GM19240 (cell line): ENCODE results near the gene INO80C.
"Not testable (repeated sequence)": the region's sequence is repeated elsewhere in the genome, so short reads cannot be mapped to it uniquely, and the experiment has no call there.

ENCODE experiments used
- DNase-seq: peaks from one replicate; pipeline ENCODE4 v3.0.0; 2011; ENCODE audit warnings: low spot score; ENCODE audit not compliant: insufficient read length

INO80C gene

GRCh38 chr18:35460736-35461161 is 37.0 kb downstream of the INO80C start:
- DNase-seq, result no peak

- no peak for DNase-seq
These were observed 37.8 kb downstream of the INO80C start for GRCh38 chr18:35459997-35460396.

- DNase-seq, result no peak
These were observed 38.9 kb downstream of the INO80C start for GRCh38 chr18:35458677-35459441.

- no peak for DNase-seq
These were observed 39.5 kb downstream of the INO80C start for GRCh38 chr18:35458271-35458670.

- DNase-seq, result no peak
These were observed 40.5 kb downstream of the INO80C start for GRCh38 chr18:35457140-35457704.

- no peak for DNase-seq
These were observed 41.6 kb downstream of the INO80C start for GRCh38 chr18:35455926-35456763.

- no peak for DNase-seq
These were observed 43.0 kb downstream of the INO80C start for GRCh38 chr18:35454803-35455202.

- DNase-seq, result not testable (repeated sequence)
These were observed 44.7 kb downstream of the INO80C start for GRCh38 chr18:35453065-35453464.

GRCh38 chr18:35451916-35452315 is 45.8 kb downstream of the INO80C start:
- no peak for DNase-seq

GRCh38 chr18:35451032-35451431 is 46.7 kb downstream of the INO80C start:
- no peak for DNase-seq

- DNase-seq, result no peak
These were observed 53.1 kb downstream of the INO80C start for GRCh38 chr18:35444636-35445035.

GRCh38 chr18:35443847-35444246 is 53.9 kb downstream of the INO80C start:
- no peak for DNase-seq

- no peak for DNase-seq
These were observed 54.3 kb downstream of the INO80C start for GRCh38 chr18:35443434-35443833.

- DNase-seq, result no peak
These were observed 55.1 kb downstream of the INO80C start for GRCh38 chr18:35442701-35443100.

- no peak for DNase-seq
These were observed 55.7 kb downstream of the INO80C start for GRCh38 chr18:35441857-35442595.

- DNase-seq, result no peak
These were observed 59.1 kb downstream of the INO80C start for GRCh38 chr18:35438480-35439234.

GRCh38 chr18:35437836-35438235 is 59.9 kb downstream of the INO80C start:
- no peak for DNase-seq

- DNase-seq, result no peak
These were observed 61.6 kb downstream of the INO80C start for GRCh38 chr18:35436076-35436649.

GRCh38 chr18:35435401-35435800 is 62.4 kb downstream of the INO80C start:
- DNase-seq, result no peak

GRCh38 chr18:35432565-35433001 is 65.2 kb downstream of the INO80C start:
- no peak for DNase-seq
